HepG2 (cell line): ENCODE measurements around the gene IRF3. TPM values are rescaled to one million over a fixed set of nuclear protein-coding genes. Genes with fewer than 3 reads are reported as not detected.
A peak's percentile ranks its signal among the peaks of the same experiment; 100 is the strongest.

Experiments used
- ARID3A ChIP-seq: IDR thresholded peaks from 2 replicates; pipeline ENCODE4 v1.6.1; 2012; ENCODE audit warnings: low read depth, low read length, improper control_type of control experiment
- ARNT2 ChIP-seq: sonication (generic); formaldehyde crosslinking; IDR thresholded peaks from 2 replicates; pipeline ENCODE4 v1.8.0; 2022; ENCODE audit warnings: mild to moderate bottlenecking, low read depth, missing genetic modification reagents, moderate library complexity
- ASH2L ChIP-seq: fragments of 300-600, 200-600 bp; sonication (generic); IDR thresholded peaks from 2 replicates; pipeline ENCODE4 v1.7.0; 2017; ENCODE audit warnings: low read depth, mild to moderate bottlenecking, moderate library complexity, mixed read lengths, low read length; ENCODE audit not compliant: insufficient read length
- CHD2 ChIP-seq: IDR thresholded peaks from 2 replicates; pipeline ENCODE4 v1.6.1; 2011; ENCODE audit warnings: low read depth, low read length, improper control_type of control experiment
- DMAP1 ChIP-seq: IDR thresholded peaks from 2 replicates; pipeline ENCODE4 v1.6.1; 2016
- HHEX ChIP-seq: IDR thresholded peaks from 2 replicates; pipeline ENCODE4 v1.6.1; 2016; ENCODE audit warnings: control low read depth
- HNF4G ChIP-seq, 2 experiments: sonication (generic) in 1 of 2; formaldehyde crosslinking in 1 of 2; IDR thresholded peaks; 2 replicates each; pipeline versions ENCODE4 v1.4.0 to v1.6.1; 2011 to 2020; ENCODE audit warnings: borderline replicate concordance in 2 of 2, low read depth in 2 of 2, mild to moderate bottlenecking in 2 of 2, low read length in 1 of 2, missing genetic modification reagents in 1 of 2, moderate library complexity in 1 of 2
- HNRNPH1 ChIP-seq: fragments of 200-400 bp; formaldehyde crosslinking; optimal IDR thresholded peaks from 2 replicates; pipeline ENCODE3; 2017; ENCODE audit warnings: mild to moderate bottlenecking, low read depth, low read length
- KLF13 ChIP-seq: sonication (generic); formaldehyde crosslinking; IDR thresholded peaks from 2 replicates; pipeline ENCODE4 v1.4.0; 2020; ENCODE audit warnings: mild to moderate bottlenecking, missing genetic modification reagents
- LCORL ChIP-seq, 2 experiments: fragments of 450-650 bp in 1 of 2; sonication (generic) in 1 of 2; formaldehyde crosslinking in 1 of 2; IDR thresholded peaks; 2 replicates each; pipeline versions ENCODE4 v1.5.0 to v1.6.1; 2017 to 2020; ENCODE audit warnings: antibody characterized with exemption in 1 of 2, missing genetic modification reagents in 1 of 2
- NFKB2 ChIP-seq: sonication (generic); formaldehyde crosslinking; IDR thresholded peaks from 2 replicates; pipeline ENCODE4 v1.4.0; 2020; ENCODE audit warnings: missing genetic modification reagents, borderline replicate concordance
- PBX3 ChIP-seq: sonication (generic); formaldehyde crosslinking; IDR thresholded peaks from 2 replicates; pipeline ENCODE4 v1.8.1; 2023; ENCODE audit warnings: missing genetic modification reagents, inconsistent platforms, borderline replicate concordance
- PHF21A ChIP-seq: sonication (generic); formaldehyde crosslinking; IDR thresholded peaks from 2 replicates; pipeline ENCODE4 v1.5.0; 2020; ENCODE audit warnings: mild to moderate bottlenecking, missing genetic modification reagents
- SP5 ChIP-seq: IDR thresholded peaks from 2 replicates; pipeline ENCODE4 v1.6.1; 2016; ENCODE audit warnings: low read depth, borderline replicate concordance
- THRA ChIP-seq: sonication (generic); formaldehyde crosslinking; IDR thresholded peaks from 2 replicates; pipeline ENCODE4 v1.4.0; 2020; ENCODE audit warnings: missing genetic modification reagents, borderline replicate concordance
- ZBTB44 ChIP-seq: sonication (generic); formaldehyde crosslinking; IDR thresholded peaks from 2 replicates; pipeline ENCODE4 v1.4.0; 2020; ENCODE audit warnings: missing genetic modification reagents
- ZEB1 ChIP-seq: IDR thresholded peaks from 2 replicates; pipeline ENCODE4 v1.6.1; 2012; ENCODE audit warnings: mild to moderate bottlenecking, low read depth, inconsistent platforms; ENCODE audit not compliant: insufficient replicate concordance
- ZNF446 ChIP-seq: sonication (generic); formaldehyde crosslinking; IDR thresholded peaks from 2 replicates; pipeline ENCODE4 v1.5.0; 2020; ENCODE audit warnings: mild to moderate bottlenecking, missing genetic modification reagents
- ZNF572 ChIP-seq: sonication (generic); formaldehyde crosslinking; IDR thresholded peaks from 2 replicates; pipeline ENCODE4 v1.5.1; 2020; ENCODE audit warnings: mild to moderate bottlenecking, missing genetic modification reagents
- ZNF589 ChIP-seq: sonication (generic); formaldehyde crosslinking; conservative IDR thresholded peaks from 2 replicates; pipeline ENCODE4 v1.8.0; 2022; ENCODE audit warnings: mild to moderate bottlenecking, moderate library complexity, missing genetic modification reagents
- ZNF605 ChIP-seq: sonication (generic); formaldehyde crosslinking; IDR thresholded peaks from 2 replicates; pipeline ENCODE4 v1.8.0; 2022; ENCODE audit warnings: mild to moderate bottlenecking, missing genetic modification reagents
- ZSCAN30 ChIP-seq: sonication (generic); formaldehyde crosslinking; IDR thresholded peaks from 2 replicates; pipeline ENCODE4 v1.5.0; 2020; ENCODE audit warnings: mild to moderate bottlenecking, missing genetic modification reagents
- polyA plus RNA-seq, 8 experiments: library from polyadenylated mRNA; depleted of rRNA in 3 of 8; stranded (reverse) in 7 of 8; unstranded in 1 of 8; fragments of >200 nt; fragmentation: Illumina TruSeq in 4 of 8; extraction: Trizol in 4 of 8; gene quantifications; 2 replicates each; pipeline versions ENCODE4 v1.2.1 to v1.2.3, GENCODE V29; 2011 to 2016; ENCODE audit warnings: low read depth in 4 of 8, missing spikeins in 1 of 8, mixed read lengths in 1 of 8; ENCODE audit not compliant: insufficient read depth in 1 of 8
- total RNA-seq, 5 experiments: library from RNA; depleted of rRNA; stranded (reverse); fragments of >200 nt; fragmentation: Illumina TruSeq; extraction: Trizol; gene quantifications; 2 replicates each; pipeline ENCODE4 v1.2.3, GENCODE V29; 2016; ENCODE audit warnings: low read depth in 1 of 5

IRF3 gene
- total and polyA plus RNA-seq, 2 of the 13 experiments (the other 11 are each of a cell fraction or from before 2014, with no cell fraction given): 61.9 to 65.5 TPM

- no peak for TF ChIP-seq CHD2
- TF ChIP-seq PBX3 (CRISPR knock-in tag): 0 out of 2 replicates have a peak, but pooled peaks have one; percentile 43
- TF ChIP-seq LCORL (IDR thresholded peaks at IDR 0.05): no peak
- peak; percentile 75 for TF ChIP-seq LCORL (CRISPR knock-in tag; IDR thresholded peaks at IDR 0.05)
- TF ChIP-seq HNRNPH1: no peak
- no peak for TF ChIP-seq ZNF572 (CRISPR knock-in tag)
- peak; percentile 59 for TF ChIP-seq ASH2L
- TF ChIP-seq NFKB2 (CRISPR knock-in tag): peak; percentile 64; the same call in 1 of the 2 replicates
- TF ChIP-seq ZNF605 (CRISPR knock-in tag): peak; percentile 35; the same call in 1 of the 2 replicates
- TF ChIP-seq ZEB1: no peak
- TF ChIP-seq HHEX (CRISPR knock-in tag): no peak
- TF ChIP-seq DMAP1 (CRISPR knock-in tag): no peak; the same call in 1 of the 2 replicates
- peak; percentile 96 for TF ChIP-seq HNF4G (IDR thresholded peaks at IDR 0.05; ENCODE audit: borderline replicate concordance, low read depth, low read length)
- TF ChIP-seq HNF4G (CRISPR knock-in tag; IDR thresholded peaks at IDR 0.05; ENCODE audit: borderline replicate concordance, low read depth): peak; percentile 95
- peak; percentile 67; the same call in 1 of the 2 replicates for TF ChIP-seq THRA (CRISPR knock-in tag)
- peak; percentile 59; the same call in 1 of the 2 replicates for TF ChIP-seq ZNF589 (CRISPR knock-in tag)
- TF ChIP-seq ARID3A: 0 out of 2 replicates have a peak, but pooled peaks have one; percentile 30
- no peak for TF ChIP-seq KLF13
- TF ChIP-seq PHF21A (CRISPR knock-in tag): peak; percentile 46; the same call in 1 of the 2 replicates
- no peak for TF ChIP-seq ZNF446 (CRISPR knock-in tag)
- TF ChIP-seq ZBTB44 (CRISPR knock-in tag): no peak
- 0 out of 2 replicates have a peak, but pooled peaks have one; percentile 36 for TF ChIP-seq ZSCAN30 (CRISPR knock-in tag)
- peak; percentile 9; the same call in 1 of the 2 replicates for TF ChIP-seq SP5 (CRISPR knock-in tag)
- no peak for TF ChIP-seq ARNT2 (CRISPR knock-in tag)
Observed at GRCh38 chr19:49672131-49672919, 6.7 kb upstream of the IRF3 start (continued).
